HEK293T (cell line): ENCODE data around the gene KRTAP5-5.

Experiments used
- CTCF ChIA-PET: fragments of 350-600 bp; formaldehyde crosslinking; extraction: SDS; loops from one replicate; lab custom pipeline; 2021; ENCODE audit warnings: antibody characterized with exemption, inconsistent platforms; lab: Yijun Ruan, JAX
- POLR2A ChIA-PET: fragments of 350-600 bp; formaldehyde crosslinking; extraction: SDS; loops from one replicate; lab custom pipeline; 2020; ENCODE audit warnings: antibody characterized with exemption, inconsistent platforms; lab: Yijun Ruan, JAX
- DNase-seq: peaks from one replicate; pipeline ENCODE4 v3.0.0; 2012; ENCODE audit warnings: mixed read lengths; ENCODE audit errors: extremely low spot score
- ARNT ChIP-seq: fragments of 450-650 bp; IDR thresholded peaks from 2 replicates; pipeline ENCODE4 v1.6.1; 2017; ENCODE audit warnings: mild to moderate bottlenecking
- BHLHE40 ChIP-seq: fragments of 450-650 bp; IDR thresholded peaks from 2 replicates; pipeline ENCODE4 v1.6.1; 2016; ENCODE audit warnings: mild to moderate bottlenecking, moderate library complexity, borderline replicate concordance
- CTBP1 ChIP-seq: fragments of 450-650 bp; IDR thresholded peaks from 2 replicates; pipeline ENCODE4 v1.6.1; 2016; ENCODE audit warnings: borderline replicate concordance
- ELF4 ChIP-seq: fragments of 450-650 bp; IDR thresholded peaks from 2 replicates; pipeline ENCODE4 v1.6.1; 2017; ENCODE audit warnings: antibody characterized with exemption
- FOXA1 ChIP-seq: fragments of 450-650 bp; IDR thresholded peaks from 2 replicates; pipeline ENCODE4 v1.6.1; 2016; ENCODE audit warnings: mild to moderate bottlenecking
- FOXK2 ChIP-seq: fragments of 450-650 bp; IDR thresholded peaks from 2 replicates; pipeline ENCODE4 v1.6.1; 2016; ENCODE audit warnings: mild to moderate bottlenecking
- FOXM1 ChIP-seq: fragments of 450-650 bp; IDR thresholded peaks from 2 replicates; pipeline ENCODE4 v1.6.1; 2017; ENCODE audit warnings: mild to moderate bottlenecking, borderline replicate concordance
- HDGF ChIP-seq: fragments of 450-650 bp; IDR thresholded peaks from 2 replicates; pipeline ENCODE4 v1.6.1; 2017; ENCODE audit warnings: antibody characterized with exemption, borderline replicate concordance
- L3MBTL2 ChIP-seq: fragments of 450-650 bp; conservative IDR thresholded peaks from 2 replicates; pipeline ENCODE4 v1.6.1; 2016; ENCODE audit warnings: mild to moderate bottlenecking
- LEF1 ChIP-seq: fragments of 450-650 bp; IDR thresholded peaks from 2 replicates; pipeline ENCODE4 v1.6.1; 2017; ENCODE audit warnings: mild to moderate bottlenecking, borderline replicate concordance
- NFRKB ChIP-seq: fragments of 450-650 bp; IDR thresholded peaks from 2 replicates; pipeline ENCODE4 v1.6.1; 2016; ENCODE audit warnings: mild to moderate bottlenecking, moderate library complexity
- PKNOX1 ChIP-seq: fragments of 450-650 bp; IDR thresholded peaks from 2 replicates; pipeline ENCODE4 v1.6.1; 2016
- SP1 ChIP-seq: fragments of 450-650 bp; IDR thresholded peaks from 2 replicates; pipeline ENCODE4 v1.6.1; 2017
- SUZ12 ChIP-seq: fragments of 450-650 bp; IDR thresholded peaks from 2 replicates; pipeline ENCODE4 v1.6.1; 2016; ENCODE audit warnings: mild to moderate bottlenecking
- TARDBP ChIP-seq: fragments of 450-650 bp; IDR thresholded peaks from 2 replicates; pipeline ENCODE4 v1.6.1; 2016
- ZNF384 ChIP-seq: fragments of 450-650 bp; IDR thresholded peaks from 2 replicates; pipeline ENCODE4 v1.6.1; 2016

Gene KRTAP5-5

DNA sequence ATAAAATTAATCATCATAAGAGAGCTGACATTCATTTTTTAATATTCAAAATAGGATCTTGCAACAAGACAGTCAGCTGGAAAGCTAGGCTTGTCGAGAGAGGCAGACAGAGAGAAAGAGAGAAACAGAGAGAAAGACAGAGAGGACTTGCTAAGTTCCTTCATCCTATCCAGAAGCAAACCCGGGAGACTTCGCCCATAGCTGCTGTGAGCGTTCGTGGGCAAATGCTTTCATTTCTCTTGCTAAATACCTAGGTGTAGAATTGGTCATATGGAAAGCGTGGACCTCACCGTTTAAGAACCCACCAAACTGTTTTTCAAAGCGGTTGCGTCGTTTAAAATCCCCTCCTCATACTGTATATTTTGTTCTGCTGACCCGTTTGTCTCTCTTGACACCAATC lies 42.1 kb downstream of the KRTAP5-5 start:
- no peak for DNase-seq
- CTCF ChIA-PET = no interaction called here
- POLR2A ChIA-PET = no interaction called here
- TF ChIP-seq ELF4 (no peak), SP1 (no peak), BHLHE40 (no peak), ARNT (no peak), FOXK2 (no peak), HDGF (no peak), PKNOX1 (no peak)

GRCh38 chr11:1672613-1673350 lies 43.2 kb downstream of the KRTAP5-5 start:
- DNase-seq = no peak
- ChIA-PET CTCF (no interaction called here), POLR2A (no interaction called here)
- TF ChIP-seq FOXA1 = no peak
- no peak for TF ChIP-seq FOXM1
- no peak for TF ChIP-seq PKNOX1
- TF ChIP-seq ARNT = no peak
- TF ChIP-seq ZNF384 = no peak
- no peak for TF ChIP-seq L3MBTL2
- TF ChIP-seq ELF4 = no peak

DNA sequence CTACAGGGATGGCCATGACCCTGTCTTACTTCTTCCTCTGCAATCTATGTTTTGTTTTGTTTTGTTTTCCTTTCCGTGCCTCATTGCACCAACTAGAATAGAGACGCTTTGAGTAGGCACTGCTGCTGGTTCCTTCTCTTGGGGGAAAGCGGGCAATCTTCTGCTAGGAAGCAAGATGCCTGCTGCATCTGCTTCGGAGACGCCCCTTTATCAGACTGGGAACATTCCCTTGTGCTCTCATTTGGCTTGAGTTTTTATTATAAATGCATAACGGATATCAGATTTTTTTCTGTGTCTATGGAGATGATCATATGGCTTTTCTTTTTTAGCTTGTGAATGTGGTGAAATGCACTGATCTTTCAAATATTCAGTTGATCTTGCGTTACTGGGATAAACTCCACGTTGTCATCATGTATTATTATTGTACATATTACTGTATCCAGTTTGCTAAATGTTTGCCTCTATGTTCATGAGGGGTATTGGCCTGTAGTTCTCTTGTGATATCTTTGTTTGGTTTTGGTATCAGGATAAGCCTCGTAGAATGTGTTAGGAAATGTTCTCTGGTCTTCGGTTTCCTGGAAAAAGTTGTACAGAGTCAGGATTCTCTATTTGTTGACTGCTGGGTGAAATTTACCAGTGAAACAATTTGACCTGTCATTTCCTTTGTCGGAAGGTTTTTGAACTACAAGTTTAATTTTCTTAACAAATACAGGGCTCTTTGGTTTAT lies 44.0 kb downstream of the KRTAP5-5 start:
- no peak for DNase-seq
- CTCF ChIA-PET = interaction anchor here (0.7 kb wide), 2 partner anchors 159 to 234 kb away, joined by 3 to 6 read pairs; no protein-coding TSS in a partner anchor
- TF ChIP-seq SP1 (no peak), ZNF384 (no peak), ARNT (no peak), FOXK2 (no peak), PKNOX1 (no peak), SUZ12 (no peak)
- POLR2A ChIA-PET = interaction anchor here (0.6 kb wide), 1 partner anchor 39 kb away, joined by 3 read pairs; no protein-coding TSS in a partner anchor

GRCh38 chr11:1674173-1675131 lies 44.9 kb downstream of the KRTAP5-5 start:
- no peak for TF ChIP-seq SP1
- no peak for TF ChIP-seq L3MBTL2
- no peak for TF ChIP-seq NFRKB
- TF ChIP-seq ELF4 = no peak
- POLR2A ChIA-PET = no interaction called here
- CTCF ChIA-PET = interaction anchor here (0.7 to 1.5 kb wide), 3 partner anchors 22 to 233 kb away, joined by 3 to 6 read pairs (median 5); no protein-coding TSS in a partner anchor
- no peak for DNase-seq

DNA sequence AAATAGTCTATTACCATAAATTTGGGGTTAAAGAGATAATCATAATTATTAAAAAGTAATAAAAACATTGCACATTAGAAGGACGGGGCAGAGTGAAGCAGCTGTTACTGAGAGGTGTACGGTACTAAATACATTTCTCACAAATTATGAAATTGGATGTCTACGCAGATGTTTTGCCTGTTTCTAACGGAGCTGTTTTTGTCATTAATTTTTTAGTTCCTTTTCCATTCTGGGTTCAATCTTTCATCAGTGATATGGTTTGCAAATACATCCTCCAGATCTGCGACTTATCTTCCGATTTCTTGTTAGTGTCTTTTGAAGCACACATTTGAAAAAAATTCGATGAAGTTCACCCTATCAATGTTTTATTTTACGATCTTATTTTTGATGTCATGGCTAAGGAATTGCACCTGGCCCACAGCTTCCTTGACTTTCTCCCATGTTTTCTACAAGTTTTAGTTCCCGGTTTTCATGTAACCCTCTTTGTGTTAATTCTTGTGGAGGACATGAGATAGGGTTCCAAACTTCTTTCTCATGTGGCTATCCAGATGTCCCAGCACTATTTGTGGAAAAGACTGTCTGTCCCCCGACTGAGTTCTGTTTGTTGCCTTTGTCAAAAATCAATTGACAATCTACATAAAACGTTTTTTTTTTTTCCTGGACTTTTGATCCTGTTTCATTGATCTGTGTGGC lies 46.1 kb downstream of the KRTAP5-5 start:
- DNase-seq = no peak
- no peak for TF ChIP-seq SP1
- POLR2A ChIA-PET = interaction anchor here (0.6 kb wide), 1 partner anchor 30 kb away, joined by 3 read pairs; no protein-coding TSS in a partner anchor
- CTCF ChIA-PET = interaction anchor here (0.7 to 1.5 kb wide), 3 partner anchors 18 to 559 kb away, joined by 4 to 6 read pairs (median 5); no protein-coding TSS in a partner anchor

- CTCF ChIA-PET = interaction anchor here (1.4 kb wide), 1 partner anchor 18 kb away, joined by 4 read pairs; no protein-coding TSS in a partner anchor
These were observed 46.7 kb downstream of the KRTAP5-5 start for GRCh38 chr11:1676229-1676740.

More at GRCh38 chr11:1676229-1676740, 46.7 kb downstream of the KRTAP5-5 start:
- TF ChIP-seq FOXM1 (no peak), FOXA1 (no peak), SP1 (no peak), NFRKB (no peak), L3MBTL2 (no peak), PKNOX1 (no peak), CTBP1 (no peak), TARDBP (no peak), ELF4 (no peak), LEF1 (no peak), ARNT (no peak)
- POLR2A ChIA-PET = no interaction called here
- no peak for DNase-seq
